ENCODE measurements around the gene THSD8.

DNA sequence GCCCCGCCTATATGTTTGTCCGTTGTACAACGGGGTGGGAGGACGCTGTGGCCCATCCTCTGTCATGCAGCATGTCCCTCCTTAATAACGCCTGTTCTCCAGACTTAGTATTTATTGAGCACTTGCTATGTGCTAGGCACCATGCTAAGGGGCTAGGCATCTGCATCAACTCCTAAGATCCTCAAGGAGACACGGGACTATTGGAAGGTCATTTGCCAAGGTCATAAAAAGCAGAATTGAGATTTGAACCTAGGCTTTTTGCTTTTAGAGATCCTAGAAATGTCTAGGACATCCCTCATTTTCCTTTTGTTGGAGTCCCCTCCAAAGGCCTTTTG, 34.6 kb downstream of the THSD8 start:
- TF ChIP-seq, protein P1, sequence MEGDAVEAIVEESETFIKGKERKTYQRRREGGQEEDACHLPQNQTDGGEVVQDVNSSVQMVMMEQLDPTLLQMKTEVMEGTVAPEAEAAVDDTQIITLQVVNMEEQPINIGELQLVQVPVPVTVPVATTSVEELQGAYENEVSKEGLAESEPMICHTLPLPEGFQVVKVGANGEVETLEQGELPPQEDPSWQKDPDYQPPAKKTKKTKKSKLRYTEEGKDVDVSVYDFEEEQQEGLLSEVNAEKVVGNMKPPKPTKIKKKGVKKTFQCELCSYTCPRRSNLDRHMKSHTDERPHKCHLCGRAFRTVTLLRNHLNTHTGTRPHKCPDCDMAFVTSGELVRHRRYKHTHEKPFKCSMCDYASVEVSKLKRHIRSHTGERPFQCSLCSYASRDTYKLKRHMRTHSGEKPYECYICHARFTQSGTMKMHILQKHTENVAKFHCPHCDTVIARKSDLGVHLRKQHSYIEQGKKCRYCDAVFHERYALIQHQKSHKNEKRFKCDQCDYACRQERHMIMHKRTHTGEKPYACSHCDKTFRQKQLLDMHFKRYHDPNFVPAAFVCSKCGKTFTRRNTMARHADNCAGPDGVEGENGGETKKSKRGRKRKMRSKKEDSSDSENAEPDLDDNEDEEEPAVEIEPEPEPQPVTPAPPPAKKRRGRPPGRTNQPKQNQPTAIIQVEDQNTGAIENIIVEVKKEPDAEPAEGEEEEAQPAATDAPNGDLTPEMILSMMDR (IDR thresholded peaks at IDR 0.05; ENCODE audit: borderline replicate concordance, extremely low read depth, low read length, poor library complexity, severe bottlenecking): no peak
- no peak for TF ChIP-seq EZH2 (IDR thresholded peaks at IDR 0.05; ENCODE audit: borderline replicate concordance, low read depth, low read length, severe bottlenecking)
